Activated CD8-positive, alpha-beta T cell treated with anti-CD3 and anti-CD28 coated beads, Interleukin-2, amount 10 ng/mL, durations not matched to agents 7 days and 5 days (primary cell): ENCODE measurements around the gene HSPA1L. TPM values are rescaled to one million over a fixed set of nuclear protein-coding genes. Genes with fewer than 3 reads are reported as not detected.
"Not testable (repeated sequence)": the region's sequence is repeated elsewhere in the genome, so short reads cannot be mapped to it uniquely, and the experiment has no call there.

Source experiments
- ATAC-seq: fragments of 150-1000 bp; cut with Tn5 transposase; one replicate; pipeline ENCODE4 v1.10.0; 2021; ENCODE audit warnings: moderate library complexity
- CTCF ChIA-PET: fragments of 350-600 bp; sonication (Branson Sonifier 250); formaldehyde crosslinking; loops from one replicate; lab custom pipeline; 2021; ENCODE audit warnings: antibody characterized with exemption; lab: Charles Lee
- POLR2A ChIA-PET: fragments of 350-600 bp; sonication (Branson Sonifier 250); formaldehyde crosslinking; loops from one replicate; lab custom pipeline; 2021; ENCODE audit warnings: antibody characterized with exemption; lab: Charles Lee
- DNase-seq: peaks from one replicate; pipeline ENCODE4 v3.0.0-alpha.2; 2020
- H3K27ac Mint-ChIP-seq: one replicate; pipeline ENCODE4 v1.8.0; 2021; ENCODE audit warnings: mild to moderate bottlenecking, mixed read lengths
- H3K27me3 Mint-ChIP-seq: one replicate; pipeline ENCODE4 v1.8.0; 2021; ENCODE audit warnings: low read depth, mixed read lengths
- H3K36me3 Mint-ChIP-seq: one replicate; pipeline ENCODE4 v1.8.0; 2021; ENCODE audit warnings: low read depth, mixed read lengths
- H3K4me1 Mint-ChIP-seq: one replicate; pipeline ENCODE4 v1.8.0; 2021; ENCODE audit warnings: low read depth, mixed read lengths
- H3K4me3 Mint-ChIP-seq: one replicate; pipeline ENCODE4 v1.8.0; 2021; ENCODE audit warnings: mild to moderate bottlenecking, mixed read lengths
- H3K9me3 Mint-ChIP-seq: one replicate; pipeline ENCODE4 v1.8.0; 2022; ENCODE audit warnings: mixed read lengths; ENCODE audit not compliant: insufficient read depth
- total RNA-seq, 2 experiments: library from RNA; stranded (reverse); gene quantifications; one replicate each; pipeline ENCODE4 v1.2.3, GENCODE V29; 2021

The HSPA1L gene
- total RNA-seq, 2 experiments from 2014 or later: 3.0 to 3.1 TPM

DNA sequence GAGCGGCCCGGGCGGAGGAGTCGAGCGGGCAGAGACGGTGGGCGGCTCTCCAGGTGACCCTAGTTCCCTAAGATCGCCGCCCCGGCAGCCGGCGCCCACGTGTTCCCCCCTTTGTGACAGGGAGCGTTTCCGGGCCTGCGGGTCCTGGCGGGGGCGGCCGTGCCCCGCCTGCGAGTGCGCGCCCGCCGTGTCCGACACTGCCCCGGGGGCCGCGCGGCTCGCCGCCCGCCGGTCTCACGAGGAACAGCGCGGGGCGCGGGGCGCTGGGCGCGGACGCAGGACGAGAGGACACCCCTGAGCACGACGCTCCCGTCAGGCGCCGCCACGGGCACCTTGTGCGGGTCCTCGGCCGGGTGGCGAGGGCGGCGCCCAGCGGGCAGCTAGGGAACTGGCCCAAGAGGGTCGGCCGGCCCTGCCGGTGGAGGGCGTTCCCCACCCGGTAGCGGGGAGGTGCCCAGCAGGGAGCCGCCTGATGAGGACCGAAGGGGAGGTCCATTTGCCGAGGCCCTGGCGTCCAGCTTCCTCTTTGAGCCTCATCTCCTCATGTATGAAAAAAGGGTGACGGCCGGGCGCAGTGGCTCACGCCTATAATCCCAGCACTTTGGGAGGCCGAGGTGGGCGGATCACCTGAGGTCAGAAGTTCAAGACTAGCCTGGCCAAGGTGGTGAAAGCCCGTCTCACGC, 19.3 kb downstream of the HSPA1L start, which contains the start of gene VARS1:
TSS of gene VARS1 (minus strand) at position 137 of the 683 bp plus-strand sequence. CDS start 535 bp downstream, outside the sequence.
- Mint-ChIP-seq H3K4me1 (peaks cover 56% of the 10 kb centered on the region), H3K27me3 (no peaks in the 10 kb centered on the region), H3K36me3 (peaks cover 34% of the 10 kb centered on the region), H3K27ac (peak within 1 kb of the TSS; percentile 98), H3K9me3 (no peaks in the 10 kb centered on the region), H3K4me3 (peak within 1 kb of the TSS; percentile 97)
- CTCF ChIA-PET: interaction anchor here (0.6 to 3.5 kb wide), 17 partner anchors 11 to 163 kb away, joined by 3 to 46 read pairs (median 4); partner anchors contain the start of genes DDAH2, GPANK1, HSPA1A and HSPA1L
- ATAC-seq (peak; percentile 88), DNase-seq (peak; percentile 87)
- POLR2A ChIA-PET: interaction anchor here (0.6 to 2.1 kb wide), 14 partner anchors 11 to 143 kb away, joined by 3 to 20 read pairs (median 4); partner anchors contain the start of genes GPANK1, HSPA1A, HSPA1L and LSM2

DNA sequence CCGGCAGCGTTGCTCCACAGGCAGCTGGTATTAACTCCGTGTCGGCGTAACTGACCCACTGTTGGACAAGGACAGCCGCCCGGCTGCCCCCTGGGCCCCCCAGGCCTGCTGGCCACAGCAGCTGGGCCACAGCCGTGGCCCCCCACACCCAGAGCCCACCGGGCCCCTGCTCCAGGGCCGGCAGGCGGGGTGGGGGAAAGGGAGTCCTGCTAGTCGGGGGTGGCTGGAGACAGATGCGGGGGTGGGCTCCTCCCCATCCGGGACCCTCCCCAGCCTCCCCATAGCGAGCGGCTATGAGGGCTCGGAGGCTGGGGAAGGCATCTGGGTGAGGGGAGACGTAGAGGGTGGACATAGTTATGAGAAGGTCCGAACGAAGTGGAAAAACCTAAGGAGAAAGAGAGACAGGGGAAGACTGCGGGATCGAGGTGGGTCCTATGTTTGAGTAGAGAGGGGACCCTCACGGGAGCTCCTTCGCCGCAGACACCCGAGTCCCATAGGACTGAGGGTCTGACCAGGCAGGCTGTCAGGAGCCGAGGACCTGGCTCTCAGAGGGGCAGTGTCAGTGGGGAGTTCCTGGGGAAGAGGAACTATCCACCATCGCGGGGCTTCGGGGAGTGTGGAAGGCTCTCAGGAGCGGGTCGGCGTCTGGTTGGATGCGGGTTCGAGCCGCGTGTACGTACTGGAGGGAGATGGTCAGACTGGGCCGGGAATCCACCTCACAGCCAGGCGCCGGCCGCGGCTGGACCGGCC, 20.0 kb downstream of the HSPA1L start:
- CTCF ChIA-PET: interaction anchor here (0.7 to 3.5 kb wide), 11 partner anchors 9 to 65 kb away, joined by 3 to 46 read pairs (median 5); partner anchors contain the start of genes LSM2 and MSH5
- H3K36me3 Mint-ChIP-seq: peaks cover 39% of the 10 kb centered on the region
- H3K27ac Mint-ChIP-seq: peak overlapping the region; percentile 98
- peaks cover 59% of the 10 kb centered on the region for H3K4me1 Mint-ChIP-seq
- peak overlapping the region; percentile 97 for H3K4me3 Mint-ChIP-seq
- ATAC-seq (peak; percentile 0), DNase-seq (no peak)
- no peaks in the 10 kb centered on the region for H3K9me3 Mint-ChIP-seq
- H3K27me3 Mint-ChIP-seq: no peaks in the 10 kb centered on the region
- POLR2A ChIA-PET: interaction anchor here (0.6 to 2.1 kb wide), 14 partner anchors 11 to 131 kb away, joined by 3 to 20 read pairs (median 4); partner anchors contain the start of genes DDAH2, HSPA1A, HSPA1L and LSM2

DNA sequence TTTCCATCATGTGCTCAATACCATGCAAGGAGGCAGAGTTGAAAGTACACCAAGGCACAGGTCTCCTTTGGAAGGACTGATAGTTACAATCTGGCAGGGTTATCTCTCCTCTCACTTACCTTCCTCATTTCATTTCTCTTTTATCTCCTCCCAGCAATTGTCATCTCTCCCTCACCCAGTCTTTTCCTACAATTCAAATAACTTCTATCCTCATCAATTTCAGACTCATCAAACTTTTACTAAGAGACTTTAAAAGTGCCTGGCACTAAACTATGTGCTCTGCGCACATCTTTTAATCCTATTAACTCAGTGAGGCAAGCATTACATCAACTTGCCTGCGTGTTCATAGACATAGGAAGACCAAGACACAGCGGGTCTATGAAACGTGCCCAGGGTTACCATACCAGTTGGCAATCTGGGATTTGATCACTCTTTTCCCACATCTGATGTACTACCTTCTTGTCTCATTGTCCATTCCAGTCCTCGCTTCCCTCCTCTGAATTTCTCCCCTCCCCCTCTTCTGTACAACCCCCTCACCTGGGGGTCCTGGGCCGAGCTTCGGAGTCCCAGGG, 20.7 kb downstream of the HSPA1L start:
- Mint-ChIP-seq H3K36me3 (peaks cover 43% of the 10 kb centered on the region), H3K4me1 (peaks cover 56% of the 10 kb centered on the region), H3K27ac (peak overlapping the region; percentile 79), H3K27me3 (no peaks in the 10 kb centered on the region), H3K9me3 (no peaks in the 10 kb centered on the region), H3K4me3 (peak overlapping the region; percentile 97)
- ChIA-PET POLR2A (interaction anchor here (0.6 to 2.1 kb wide), 8 partner anchors 12 to 65 kb away, joined by 3 to 20 read pairs (median 4); partner anchors contain the start of genes DDAH2, HSPA1A, HSPA1L and LSM2), CTCF (interaction anchor here (0.7 to 3.5 kb wide), 5 partner anchors 8 to 64 kb away, joined by 3 to 46 read pairs (median 5); partner anchors contain the start of genes LSM2 and MSH5)
- no peak for ATAC-seq
- DNase-seq: no peak

- Mint-ChIP-seq H3K27ac (peak overlapping the region; percentile 79), H3K4me1 (peaks cover 52% of the 10 kb centered on the region), H3K36me3 (peaks cover 48% of the 10 kb centered on the region), H3K4me3 (peak overlapping the region; percentile 97)
- ATAC-seq, H3K27me3 Mint-ChIP-seq, H3K9me3 Mint-ChIP-seq, DNase-seq, POLR2A ChIA-PET: not testable (repeated sequence)
- CTCF ChIA-PET: interaction anchor here (1.5 kb wide), 1 partner anchor 8 kb away, joined by 4 read pairs; no protein-coding TSS in a partner anchor
These were observed 21.2 kb downstream of the HSPA1L start for GRCh38 chr6:31793927-31794245.

- no peak overlapping the region for H3K4me3 Mint-ChIP-seq
- peaks cover 44% of the 10 kb centered on the region for H3K36me3 Mint-ChIP-seq
- no peak for ATAC-seq
- no peak for DNase-seq
- peak overlapping the region; percentile 43 for H3K27ac Mint-ChIP-seq
- POLR2A ChIA-PET: interaction anchor here (0.8 kb wide), 1 partner anchor 252 kb away, joined by 3 read pairs; no protein-coding TSS in a partner anchor
- H3K4me1 Mint-ChIP-seq: peaks cover 44% of the 10 kb centered on the region
- CTCF ChIA-PET: interaction anchor here (0.6 to 3.0 kb wide), 3 partner anchors 14 to 23 kb away, joined by 3 to 9 read pairs (median 3); partner anchors contain the start of gene LSM2
- no peaks in the 10 kb centered on the region for H3K9me3 Mint-ChIP-seq
- no peaks in the 10 kb centered on the region for H3K27me3 Mint-ChIP-seq
These were observed 22.3 kb downstream of the HSPA1L start for GRCh38 chr6:31792761-31793171.

- no peak overlapping the region for H3K27ac Mint-ChIP-seq
- CTCF ChIA-PET: interaction anchor here (0.6 to 3.1 kb wide), 9 partner anchors 13 to 107 kb away, joined by 3 to 17 read pairs (median 6); partner anchors contain the start of genes MSH5 and VWA7
These were observed 23.1 kb downstream of the HSPA1L start for GRCh38 chr6:31792090-31792374.

GRCh38 chr6:31791324-31792089, 23.6 kb downstream of the HSPA1L start:
- DNase-seq (peak; percentile 67), ATAC-seq (no peak)
- H3K4me3 Mint-ChIP-seq: no peak overlapping the region
- H3K27ac Mint-ChIP-seq: peak overlapping the region; percentile 45
- no peaks in the 10 kb centered on the region for H3K9me3 Mint-ChIP-seq
- ChIA-PET CTCF (interaction anchor here (0.6 to 3.1 kb wide), 19 partner anchors 10 to 107 kb away, joined by 3 to 17 read pairs (median 4); partner anchors contain the start of genes ABHD16A, DDAH2, HSPA1A and HSPA1B), POLR2A (interaction anchor here (1.0 kb wide), 1 partner anchor 13 kb away, joined by 3 read pairs; no protein-coding TSS in a partner anchor)
- H3K27me3 Mint-ChIP-seq: no peaks in the 10 kb centered on the region
- H3K36me3 Mint-ChIP-seq: peaks cover 36% of the 10 kb centered on the region
- H3K4me1 Mint-ChIP-seq: peaks cover 32% of the 10 kb centered on the region

More at GRCh38 chr6:31792090-31792374, 23.1 kb downstream of the HSPA1L start:
- no peaks in the 10 kb centered on the region for H3K27me3 Mint-ChIP-seq
- H3K9me3 Mint-ChIP-seq: no peaks in the 10 kb centered on the region
- no peak for DNase-seq
- POLR2A ChIA-PET: interaction anchor here (0.8 kb wide), 1 partner anchor 251 kb away, joined by 3 read pairs; no protein-coding TSS in a partner anchor
- H3K36me3 Mint-ChIP-seq: peaks cover 38% of the 10 kb centered on the region
- no peak for ATAC-seq
- peaks cover 36% of the 10 kb centered on the region for H3K4me1 Mint-ChIP-seq
- no peak overlapping the region for H3K4me3 Mint-ChIP-seq

GRCh38 chr6:31785475-31785874, 29.6 kb downstream of the HSPA1L start:
- CTCF ChIA-PET: interaction anchor here (1.6 to 3.1 kb wide), 2 partner anchors 9 to 16 kb away, joined by 4 to 21 read pairs; no protein-coding TSS in a partner anchor
- H3K4me1 Mint-ChIP-seq: no peaks in the 10 kb centered on the region
- ATAC-seq (no peak), DNase-seq (no peak)
- peaks cover 40% of the 10 kb centered on the region for H3K36me3 Mint-ChIP-seq
- no peak overlapping the region for H3K4me3 Mint-ChIP-seq
- no peaks in the 10 kb centered on the region for H3K27me3 Mint-ChIP-seq
- no peak overlapping the region for H3K27ac Mint-ChIP-seq
- POLR2A ChIA-PET: interaction anchor here (0.7 to 1.1 kb wide), 2 partner anchors 12 to 13 kb away, joined by 3 read pairs; no protein-coding TSS in a partner anchor
- H3K9me3 Mint-ChIP-seq: no peaks in the 10 kb centered on the region

- ChIA-PET CTCF (interaction anchor here (0.8 to 1.5 kb wide), 3 partner anchors 12 to 22 kb away, joined by 3 to 6 read pairs (median 4); partner anchors contain the start of genes LSM2 and VARS1), POLR2A (interaction anchor here (0.6 to 1.8 kb wide), 4 partner anchors 11 to 44 kb away, joined by 3 to 4 read pairs (median 3); partner anchors contain the start of gene MSH5)
- Mint-ChIP-seq H3K36me3 (peaks cover 39% of the 10 kb centered on the region), H3K4me3 (no peak overlapping the region), H3K27me3 (no peaks in the 10 kb centered on the region), H3K4me1 (no peaks in the 10 kb centered on the region), H3K27ac (peak overlapping the region; percentile 52), H3K9me3 (no peaks in the 10 kb centered on the region)
- ATAC-seq (no peak), DNase-seq (no peak)
These were observed 30.8 kb downstream of the HSPA1L start for GRCh38 chr6:31784098-31784925.
